Measurements from ENCODE around the gene ATG10. TPM values are rescaled to one million over a fixed set of nuclear protein-coding genes. Genes with fewer than 3 reads are reported as not detected.
"Not testable (repeated sequence)": the region's sequence is repeated elsewhere in the genome, so short reads cannot be mapped to it uniquely, and the experiment has no call there.

ATG10 gene
- total RNA-seq, 2 donors from 2014 or later, result 6.1 to 8.0 TPM

DNA sequence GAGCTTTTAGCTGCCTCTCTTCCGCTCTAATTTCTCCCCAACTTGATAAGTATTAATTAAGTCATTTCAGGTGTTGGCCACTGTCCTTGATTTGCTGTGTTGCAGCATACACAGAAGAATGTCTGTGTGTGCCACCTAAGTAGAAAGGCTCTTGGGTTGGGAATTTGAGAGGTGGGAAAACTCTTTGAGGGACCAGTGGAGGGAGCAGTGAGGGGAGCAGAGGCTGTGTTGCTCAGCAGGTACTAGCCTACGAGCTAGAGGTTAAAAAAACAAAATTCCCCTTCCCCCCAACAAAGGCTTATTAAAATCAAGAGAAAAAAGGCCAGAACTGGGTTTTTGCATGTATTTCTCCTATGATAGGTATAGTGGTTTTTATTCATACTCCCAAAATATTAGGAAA is 285.4 kb downstream of the ATG10 start:
- no peaks in the 10 kb centered on the region for H3K4me1 Mint-ChIP-seq
- no peak for ATAC-seq (replicated peaks)
- no peak overlapping the region for H3K4me3 Mint-ChIP-seq
- H3K36me3 Mint-ChIP-seq (ENCODE audit: low read depth), result no peaks in the 10 kb centered on the region
- H3K27ac Mint-ChIP-seq, result peak overlapping the region; percentile 7
- H3K9me3 Mint-ChIP-seq, result no peaks in the 10 kb centered on the region
- no peaks in the 10 kb centered on the region for H3K27me3 Mint-ChIP-seq

GRCh38 chr5:82257729-82258128 is 285.9 kb downstream of the ATG10 start:
- ATAC-seq (replicated peaks), result no peak
- Mint-ChIP-seq H3K9me3 (no peaks in the 10 kb centered on the region), H3K27ac (peak overlapping the region; percentile 7), H3K36me3 (ENCODE audit: low read depth) (no peaks in the 10 kb centered on the region), H3K27me3 (no peaks in the 10 kb centered on the region), H3K4me1 (no peaks in the 10 kb centered on the region), H3K4me3 (no peak overlapping the region)

GRCh38 chr5:82259172-82259800 is 287.5 kb downstream of the ATG10 start:
- no peak for ATAC-seq (replicated peaks)
- Mint-ChIP-seq H3K27me3 (no peaks in the 10 kb centered on the region), H3K4me1 (no peaks in the 10 kb centered on the region)

DNA sequence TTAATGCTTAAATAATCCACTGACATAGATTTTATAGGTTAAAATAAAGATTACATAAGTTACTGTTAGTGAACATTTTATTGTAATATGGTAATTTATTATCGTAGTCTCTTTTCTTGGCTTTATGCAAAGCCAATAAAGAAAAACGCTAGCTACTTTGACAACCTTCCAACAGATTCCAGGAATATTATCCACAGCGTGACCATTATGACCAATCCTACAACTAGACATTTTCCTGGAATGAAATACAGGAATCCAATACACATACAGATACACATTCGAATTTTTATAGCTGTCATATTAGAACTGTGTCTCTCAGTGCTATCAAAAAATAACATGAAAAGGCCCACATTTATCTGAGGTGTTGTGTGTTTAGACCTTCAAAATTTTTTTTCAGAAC is 293.2 kb downstream of the ATG10 start:
- Mint-ChIP-seq H3K27ac (no peak overlapping the region), H3K36me3 (ENCODE audit: low read depth) (peaks cover 14% of the 10 kb centered on the region), H3K27me3 (no peaks in the 10 kb centered on the region), H3K9me3 (no peaks in the 10 kb centered on the region), H3K4me3 (no peak overlapping the region), H3K4me1 (peaks cover 3% of the 10 kb centered on the region)
- ATAC-seq (replicated peaks), result no peak

More at GRCh38 chr5:82259172-82259800, 287.5 kb downstream of the ATG10 start:
- no peak overlapping the region for H3K4me3 Mint-ChIP-seq
- peak overlapping the region; percentile 57 for H3K27ac Mint-ChIP-seq
- no peaks in the 10 kb centered on the region for H3K36me3 Mint-ChIP-seq (ENCODE audit: low read depth)
- no peaks in the 10 kb centered on the region for H3K9me3 Mint-ChIP-seq

DNA sequence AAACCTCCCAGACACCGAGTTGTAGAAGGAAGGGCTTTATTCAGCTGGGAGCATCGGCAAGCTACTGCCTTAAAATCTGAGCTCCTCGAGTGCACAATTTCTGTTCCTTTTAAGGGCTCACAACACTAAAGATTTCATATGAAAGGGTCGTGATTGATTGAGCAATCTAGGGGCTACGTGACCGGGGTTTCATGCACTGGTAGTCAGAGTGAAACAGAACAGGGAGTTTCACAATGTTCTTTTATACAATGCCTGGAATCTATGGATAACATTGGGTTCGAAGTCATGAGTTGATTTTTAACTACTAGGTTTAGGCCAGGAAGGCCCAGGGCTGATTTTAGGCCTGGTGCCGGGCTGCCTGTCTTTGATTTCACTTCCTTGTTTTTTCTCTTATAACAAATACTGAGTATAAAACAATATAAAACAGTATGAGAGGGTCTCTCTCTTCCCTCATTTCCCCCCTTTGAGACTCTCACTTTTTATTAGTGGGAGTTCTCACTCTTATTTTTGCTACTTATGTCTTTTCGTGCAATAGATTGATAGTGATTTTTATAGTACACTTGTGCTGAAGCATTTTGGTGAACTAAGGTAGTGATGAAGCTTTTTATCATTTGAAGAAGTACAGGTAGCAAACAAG is 295.6 kb downstream of the ATG10 start:
- H3K36me3 Mint-ChIP-seq (ENCODE audit: low read depth), result peaks cover 28% of the 10 kb centered on the region
- not testable (repeated sequence) for H3K4me1 Mint-ChIP-seq; ATAC-seq (replicated peaks); H3K9me3 Mint-ChIP-seq; H3K27me3 Mint-ChIP-seq; H3K4me3 Mint-ChIP-seq; H3K27ac Mint-ChIP-seq

- H3K36me3 Mint-ChIP-seq (ENCODE audit: low read depth), result peaks cover 46% of the 10 kb centered on the region
- not testable (repeated sequence) for ATAC-seq (replicated peaks); H3K4me1 Mint-ChIP-seq; H3K27ac Mint-ChIP-seq; H3K9me3 Mint-ChIP-seq; H3K27me3 Mint-ChIP-seq; H3K4me3 Mint-ChIP-seq
These were observed 297.5 kb downstream of the ATG10 start for GRCh38 chr5:82269363-82269762.

DNA sequence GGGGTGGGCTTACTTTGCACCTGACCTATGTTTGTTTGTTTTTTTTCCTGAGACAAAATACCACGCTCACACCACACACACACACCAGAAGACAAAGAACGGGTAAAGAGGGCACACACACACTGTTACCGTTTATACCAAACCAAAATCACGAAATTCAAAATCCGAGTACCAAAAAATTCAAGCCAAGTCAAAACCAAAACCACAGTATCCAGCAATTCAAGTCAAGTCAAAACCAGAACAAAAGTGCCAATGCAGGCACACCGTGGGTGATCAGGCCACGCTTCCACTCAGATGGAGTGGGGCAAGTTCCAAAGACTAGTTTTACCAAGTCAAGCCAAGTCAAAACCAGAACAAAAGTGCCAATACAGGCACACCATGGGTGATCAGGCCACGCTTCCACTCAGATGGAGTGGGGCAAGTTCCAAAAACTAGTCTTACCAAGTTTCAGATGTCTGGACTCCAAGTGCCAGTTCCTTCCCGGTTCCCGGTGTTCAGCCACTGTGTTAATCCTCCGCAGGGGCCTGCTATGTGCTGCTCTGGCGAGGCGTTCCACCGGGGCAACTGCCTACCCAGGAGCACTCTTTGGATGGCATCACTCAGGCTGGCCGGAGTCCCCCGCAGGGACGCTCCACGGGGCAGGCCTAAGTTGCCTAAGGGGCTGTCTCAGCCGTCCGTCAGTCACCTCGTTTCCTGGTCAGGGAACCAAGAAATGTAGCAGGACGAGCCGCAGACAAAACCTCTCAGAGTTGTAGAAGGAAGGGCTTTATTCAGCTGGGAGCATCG is 300.9 kb downstream of the ATG10 start:
- peaks cover 13% of the 10 kb centered on the region for H3K4me1 Mint-ChIP-seq
- peaks cover 80% of the 10 kb centered on the region for H3K36me3 Mint-ChIP-seq (ENCODE audit: low read depth)
- peak overlapping the region; percentile 82 for H3K27ac Mint-ChIP-seq
- H3K27me3 Mint-ChIP-seq; H3K9me3 Mint-ChIP-seq; ATAC-seq (replicated peaks): not testable (repeated sequence)
- H3K4me3 Mint-ChIP-seq, result peak overlapping the region; percentile 68

GRCh38 chr5:82273426-82273825 is 301.6 kb downstream of the ATG10 start:
- Mint-ChIP-seq H3K27ac (peak overlapping the region; percentile 82), H3K4me1 (peaks cover 16% of the 10 kb centered on the region), H3K4me3 (peak overlapping the region; percentile 68), H3K36me3 (ENCODE audit: low read depth) (peaks cover 87% of the 10 kb centered on the region)
- ATAC-seq (replicated peaks); H3K27me3 Mint-ChIP-seq; H3K9me3 Mint-ChIP-seq: not testable (repeated sequence)

- Mint-ChIP-seq H3K4me3 (peak overlapping the region; percentile 96), H3K27me3 (no peaks in the 10 kb centered on the region), H3K9me3 (no peaks in the 10 kb centered on the region), H3K4me1 (peaks cover 23% of the 10 kb centered on the region), H3K27ac (peak overlapping the region; percentile 82), H3K36me3 (ENCODE audit: low read depth) (peaks cover 82% of the 10 kb centered on the region)
- ATAC-seq (replicated peaks), result no peak
These were observed 302.8 kb downstream of the ATG10 start for GRCh38 chr5:82274343-82275211.

- ATAC-seq (replicated peaks), result no peak
- Mint-ChIP-seq H3K27ac (no peak overlapping the region), H3K4me3 (peak overlapping the region; percentile 96), H3K36me3 (ENCODE audit: low read depth) (peaks cover 76% of the 10 kb centered on the region), H3K9me3 (no peaks in the 10 kb centered on the region), H3K27me3 (no peaks in the 10 kb centered on the region), H3K4me1 (peaks cover 29% of the 10 kb centered on the region)
These were observed 303.4 kb downstream of the ATG10 start for GRCh38 chr5:82275216-82275664.

DNA sequence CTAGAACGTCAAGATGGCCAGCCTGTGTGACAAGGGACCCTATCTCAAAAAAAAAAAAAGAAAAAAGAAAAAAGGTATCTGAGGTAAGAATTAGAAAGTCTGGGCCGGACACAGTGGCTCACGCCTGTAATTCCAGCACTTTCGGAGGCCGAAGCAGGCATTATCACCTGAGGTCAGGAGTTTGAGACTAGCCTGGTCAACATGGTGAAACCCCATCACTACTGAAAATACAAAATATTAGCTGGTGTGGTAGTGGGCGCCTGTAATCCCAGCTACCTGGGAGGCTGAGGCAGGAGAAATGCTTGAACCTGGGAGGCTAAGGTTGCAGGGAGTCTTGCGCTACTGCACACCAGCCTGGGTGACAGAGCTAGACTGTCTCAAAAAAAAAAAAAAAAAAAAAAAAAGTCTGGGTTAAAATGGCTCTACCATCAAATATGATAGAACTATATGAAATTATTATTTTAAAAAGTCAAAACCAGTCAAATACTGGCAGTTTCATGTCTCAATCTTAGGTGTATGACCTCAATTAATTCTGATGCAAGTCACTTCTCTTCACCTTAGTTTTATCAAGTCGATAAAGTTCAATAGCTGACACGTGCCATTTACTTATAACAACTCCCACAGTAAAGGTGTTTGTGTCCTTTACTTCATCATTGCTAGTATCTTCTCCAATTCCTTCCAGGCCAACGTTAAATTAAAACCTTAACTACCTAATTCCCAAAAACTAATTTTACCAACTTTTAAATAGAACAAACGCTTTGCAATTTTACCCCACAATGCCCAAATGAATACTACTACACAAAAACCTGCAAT is 305.2 kb downstream of the ATG10 start:
- Mint-ChIP-seq H3K4me1 (peaks cover 31% of the 10 kb centered on the region), H3K27me3 (no peaks in the 10 kb centered on the region), H3K27ac (peak overlapping the region; percentile 100), H3K4me3 (peak overlapping the region; percentile 96), H3K9me3 (no peaks in the 10 kb centered on the region), H3K36me3 (ENCODE audit: low read depth) (peaks cover 68% of the 10 kb centered on the region)
- ATAC-seq (replicated peaks), result no peak

- Mint-ChIP-seq H3K4me3 (peak overlapping the region; percentile 96), H3K27me3 (no peaks in the 10 kb centered on the region), H3K27ac (peak overlapping the region; percentile 100), H3K9me3 (no peaks in the 10 kb centered on the region), H3K4me1 (peaks cover 28% of the 10 kb centered on the region), H3K36me3 (ENCODE audit: low read depth) (peaks cover 62% of the 10 kb centered on the region)
- no peak for ATAC-seq (replicated peaks)
These were observed 305.8 kb downstream of the ATG10 start for GRCh38 chr5:82277613-82277986.

DNA sequence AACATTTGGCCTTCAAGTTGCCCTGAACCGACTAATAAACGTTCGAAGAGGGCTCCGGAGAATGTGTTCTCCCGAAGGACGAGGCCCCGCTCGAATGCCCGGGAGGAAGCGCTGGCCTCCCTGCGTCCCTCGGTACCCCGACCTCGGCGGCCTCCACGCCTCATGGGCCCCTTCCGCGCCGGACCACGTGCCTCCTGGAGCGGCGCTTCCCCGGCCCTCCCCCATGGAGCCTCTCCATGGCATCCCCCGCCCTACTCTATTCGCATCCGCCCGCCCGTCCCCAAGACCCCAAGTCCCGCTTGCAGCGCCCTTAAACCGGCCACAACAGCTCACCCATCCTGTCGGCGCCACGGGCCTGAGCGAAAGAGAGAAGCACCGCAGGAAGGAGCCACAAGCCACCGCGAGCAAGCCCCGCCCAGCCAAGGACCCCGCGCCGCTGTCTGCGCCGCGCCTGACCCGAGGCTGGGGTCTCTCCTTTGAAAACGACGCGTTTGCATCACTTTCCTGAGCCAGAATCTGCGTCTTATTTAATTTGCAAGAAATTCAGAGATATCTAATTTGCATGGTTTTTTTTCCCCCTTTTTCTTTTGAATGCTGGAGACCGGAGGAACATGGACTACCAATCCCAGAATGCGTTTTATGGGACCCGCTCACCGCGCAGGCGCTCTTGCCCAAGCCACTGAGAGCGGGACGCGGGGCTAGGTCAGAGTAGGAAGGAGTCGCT is 306.3 kb downstream of the ATG10 start, which contains the start of gene RPS23:
Gene RPS23 (minus strand): TSS at position 368 of the 724 bp plus-strand sequence. CDS start 31 bp downstream, at position 337.
- Mint-ChIP-seq H3K27ac (peak within 1 kb of the TSS; percentile 100), H3K36me3 (ENCODE audit: low read depth) (peaks cover 58% of the 10 kb centered on the region)

More for the DNA sequence above, 306.3 kb downstream of the ATG10 start, which contains the start of gene RPS23:
- H3K4me3 Mint-ChIP-seq, result peak within 1 kb of the TSS; percentile 96
- peak; percentile 96 for ATAC-seq (replicated peaks)
- H3K4me1 Mint-ChIP-seq, result peaks cover 26% of the 10 kb centered on the region
- H3K27me3 Mint-ChIP-seq, result no peaks in the 10 kb centered on the region
- no peaks in the 10 kb centered on the region for H3K9me3 Mint-ChIP-seq

All from activated T-helper 17 cell treated with anti-CD3 and anti-CD28 coated beads, Interleukin-2, amount 50 U/mL, for 72 hours (primary cell).